WI38 (cell line): Measurements from ENCODE around the gene TCF12.

Experiments used
- H3K4me3 ChIP-seq: 2 replicates; pipeline ENCODE4 v1.5.1; 2011; ENCODE audit warnings: low read depth, mild to moderate bottlenecking, control low read depth, low read length
- TF ChIP-seq, protein P1 (sequence below): IDR thresholded peaks from 2 replicates; pipeline ENCODE4 v1.5.1; 2012; ENCODE audit warnings: low read depth, mild to moderate bottlenecking, control low read depth, low read length

The TCF12 gene

GRCh38 chr15:56918046-56918938 is at the start of gene TCF12:
TCF12 (plus strand) TSS chr15:56918644; CDS start chr15:56919914, 1,270 bp downstream.
- H3K4me3 ChIP-seq, result peak within 1 kb of the TSS; percentile 90
- TF ChIP-seq, protein P1, sequence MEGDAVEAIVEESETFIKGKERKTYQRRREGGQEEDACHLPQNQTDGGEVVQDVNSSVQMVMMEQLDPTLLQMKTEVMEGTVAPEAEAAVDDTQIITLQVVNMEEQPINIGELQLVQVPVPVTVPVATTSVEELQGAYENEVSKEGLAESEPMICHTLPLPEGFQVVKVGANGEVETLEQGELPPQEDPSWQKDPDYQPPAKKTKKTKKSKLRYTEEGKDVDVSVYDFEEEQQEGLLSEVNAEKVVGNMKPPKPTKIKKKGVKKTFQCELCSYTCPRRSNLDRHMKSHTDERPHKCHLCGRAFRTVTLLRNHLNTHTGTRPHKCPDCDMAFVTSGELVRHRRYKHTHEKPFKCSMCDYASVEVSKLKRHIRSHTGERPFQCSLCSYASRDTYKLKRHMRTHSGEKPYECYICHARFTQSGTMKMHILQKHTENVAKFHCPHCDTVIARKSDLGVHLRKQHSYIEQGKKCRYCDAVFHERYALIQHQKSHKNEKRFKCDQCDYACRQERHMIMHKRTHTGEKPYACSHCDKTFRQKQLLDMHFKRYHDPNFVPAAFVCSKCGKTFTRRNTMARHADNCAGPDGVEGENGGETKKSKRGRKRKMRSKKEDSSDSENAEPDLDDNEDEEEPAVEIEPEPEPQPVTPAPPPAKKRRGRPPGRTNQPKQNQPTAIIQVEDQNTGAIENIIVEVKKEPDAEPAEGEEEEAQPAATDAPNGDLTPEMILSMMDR, result no peak; the same call in 1 of the 2 replicates

GRCh38 chr15:56869573-56869972 is 48.9 kb upstream of the TCF12 start:
- H3K4me3 ChIP-seq, result no peak overlapping the region
- TF ChIP-seq, protein P1, result 0 out of 2 replicates have a peak, but pooled peaks have one; percentile 30

GRCh38 chr15:56871185-56871584 is 47.3 kb upstream of the TCF12 start:
- no peak overlapping the region for H3K4me3 ChIP-seq
- TF ChIP-seq, protein P1, result no peak

- H3K4me3 ChIP-seq, result no peak overlapping the region
- TF ChIP-seq, protein P1, result no peak
Observed at GRCh38 chr15:56871867-56872266, 46.6 kb upstream of the TCF12 start.

GRCh38 chr15:56877255-56877970 is 41.0 kb upstream of the TCF12 start:
- H3K4me3 ChIP-seq, result no peak overlapping the region
- TF ChIP-seq, protein P1, result no peak

DNA sequence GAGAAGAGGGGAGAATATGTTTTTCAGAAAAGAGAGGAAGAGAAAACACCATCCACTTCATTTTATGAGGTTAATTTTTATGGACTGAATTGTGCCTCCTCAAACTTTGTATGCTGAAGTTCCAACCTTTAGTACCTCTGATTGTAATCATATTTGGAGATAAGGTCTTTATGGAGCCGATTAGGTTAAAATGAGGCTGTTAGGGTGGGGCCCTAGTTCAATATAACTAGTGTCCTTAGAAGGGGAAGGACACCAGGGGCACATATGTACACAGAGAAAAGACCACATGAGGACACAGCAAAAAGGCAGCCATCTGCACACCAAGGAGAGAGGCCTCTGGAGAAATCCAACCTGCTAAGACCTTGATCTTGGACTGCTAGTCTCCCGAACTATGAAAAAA is 38.9 kb upstream of the TCF12 start:
- TF ChIP-seq, protein P1, result no peak
- H3K4me3 ChIP-seq, result no peak overlapping the region

GRCh38 chr15:56883088-56883487 is 35.4 kb upstream of the TCF12 start:
- TF ChIP-seq, protein P1, result no peak
- H3K4me3 ChIP-seq, result no peak overlapping the region
